GM12874 (cell line): Measurements from ENCODE around the gene PFN4.

Source experiments
- TF ChIP-seq, protein P1 (sequence below): IDR thresholded peaks from 2 replicates; pipeline ENCODE4 v1.5.1; 2011; ENCODE audit warnings: low read depth, mild to moderate bottlenecking, control low read depth, low read length, moderate library complexity; ENCODE audit not compliant: insufficient read depth

PFN4 gene, protein sequence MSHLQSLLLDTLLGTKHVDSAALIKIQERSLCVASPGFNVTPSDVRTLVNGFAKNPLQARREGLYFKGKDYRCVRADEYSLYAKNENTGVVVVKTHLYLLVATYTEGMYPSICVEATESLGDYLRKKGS

DNA sequence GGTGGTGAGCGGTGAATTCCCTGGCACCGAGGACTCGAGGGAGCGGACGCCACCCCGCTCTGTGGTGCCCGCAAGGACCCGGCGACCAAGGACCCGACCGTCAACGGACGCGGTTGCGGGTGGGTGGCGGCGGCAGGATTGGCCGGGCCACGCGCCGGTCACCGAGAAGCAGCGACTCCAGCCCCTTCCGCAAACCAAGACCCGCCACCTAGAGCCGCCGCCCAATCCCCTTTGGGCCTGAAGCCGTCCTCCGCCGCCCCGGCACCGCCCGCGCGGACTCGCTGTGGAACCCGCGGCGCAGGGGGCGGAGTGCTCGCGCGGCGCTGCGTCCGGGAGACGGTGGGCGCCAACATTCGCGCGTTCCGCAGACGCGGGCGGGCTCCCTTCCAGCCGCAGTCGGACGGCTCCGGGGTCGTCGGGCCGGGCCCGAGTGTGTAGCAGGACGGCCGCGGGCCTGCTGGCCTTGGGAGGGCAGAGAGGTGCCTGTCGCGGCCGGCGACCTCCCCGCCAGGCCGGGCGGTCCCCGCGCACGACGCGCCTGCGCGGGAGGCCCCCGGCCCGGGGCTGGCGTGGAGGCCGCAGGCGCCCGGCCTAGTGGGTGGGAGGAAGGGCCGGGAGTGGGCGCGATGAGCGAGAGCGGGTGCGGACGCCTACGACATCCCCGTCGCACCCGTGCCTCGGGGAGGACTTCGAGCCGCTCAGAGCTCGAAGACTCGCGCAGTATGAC is at the start of gene PFN4, which contains the start of gene FAM228B:
TSS of gene PFN4 (minus strand) at position 140 of the 727 bp plus-strand sequence. CDS start 799 bp downstream, outside the sequence.
TSS of gene FAM228B (plus strand) at position 275 of the 727 bp plus-strand sequence. CDS start 893 bp downstream, outside the sequence.
- TF ChIP-seq, protein P1, sequence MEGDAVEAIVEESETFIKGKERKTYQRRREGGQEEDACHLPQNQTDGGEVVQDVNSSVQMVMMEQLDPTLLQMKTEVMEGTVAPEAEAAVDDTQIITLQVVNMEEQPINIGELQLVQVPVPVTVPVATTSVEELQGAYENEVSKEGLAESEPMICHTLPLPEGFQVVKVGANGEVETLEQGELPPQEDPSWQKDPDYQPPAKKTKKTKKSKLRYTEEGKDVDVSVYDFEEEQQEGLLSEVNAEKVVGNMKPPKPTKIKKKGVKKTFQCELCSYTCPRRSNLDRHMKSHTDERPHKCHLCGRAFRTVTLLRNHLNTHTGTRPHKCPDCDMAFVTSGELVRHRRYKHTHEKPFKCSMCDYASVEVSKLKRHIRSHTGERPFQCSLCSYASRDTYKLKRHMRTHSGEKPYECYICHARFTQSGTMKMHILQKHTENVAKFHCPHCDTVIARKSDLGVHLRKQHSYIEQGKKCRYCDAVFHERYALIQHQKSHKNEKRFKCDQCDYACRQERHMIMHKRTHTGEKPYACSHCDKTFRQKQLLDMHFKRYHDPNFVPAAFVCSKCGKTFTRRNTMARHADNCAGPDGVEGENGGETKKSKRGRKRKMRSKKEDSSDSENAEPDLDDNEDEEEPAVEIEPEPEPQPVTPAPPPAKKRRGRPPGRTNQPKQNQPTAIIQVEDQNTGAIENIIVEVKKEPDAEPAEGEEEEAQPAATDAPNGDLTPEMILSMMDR: no peak

DNA sequence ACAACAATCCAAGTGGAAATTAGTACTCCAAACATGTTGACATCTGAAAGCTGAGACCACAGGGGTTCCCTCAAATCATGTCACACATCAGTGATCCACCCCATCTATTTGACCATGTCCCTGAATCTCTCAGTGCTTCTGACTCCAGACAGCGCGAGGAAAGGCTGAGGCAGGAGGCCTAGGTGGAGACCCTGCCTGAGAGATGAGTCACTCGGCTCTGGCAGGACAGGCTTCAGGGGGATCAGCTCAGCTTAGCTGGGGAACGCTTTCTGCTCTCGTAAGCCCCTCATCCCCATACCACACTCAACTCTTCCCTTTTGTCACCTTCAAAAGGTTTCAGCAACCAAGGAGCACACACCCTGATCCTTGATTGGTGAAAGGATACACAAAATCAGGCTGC is 45.9 kb upstream of the PFN4 start:
- TF ChIP-seq, protein P1: no peak

- TF ChIP-seq, protein P1: peak; percentile 87
Observed at GRCh38 chr2:24164416-24164973, 41.4 kb upstream of the PFN4 start.

DNA sequence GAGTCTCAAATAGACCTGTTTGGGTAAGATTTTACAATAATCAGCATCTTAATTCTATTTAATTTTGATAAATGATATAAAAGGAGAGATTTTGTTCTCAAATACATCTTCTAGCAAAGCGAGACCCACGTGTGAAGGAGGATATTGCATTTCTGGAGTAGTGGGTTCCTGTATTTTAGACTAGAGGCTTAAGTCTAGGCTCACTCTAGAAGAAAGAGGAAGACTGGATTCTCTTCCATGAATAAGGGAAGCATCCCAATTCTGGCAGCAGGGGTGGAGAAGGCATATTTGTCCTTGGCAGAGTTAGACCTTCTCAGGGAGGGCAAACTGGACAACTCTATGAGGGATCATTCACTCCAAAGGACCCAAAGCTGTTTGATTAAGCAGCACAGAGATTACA is 40.5 kb upstream of the PFN4 start:
- TF ChIP-seq, protein P1: no peak

DNA sequence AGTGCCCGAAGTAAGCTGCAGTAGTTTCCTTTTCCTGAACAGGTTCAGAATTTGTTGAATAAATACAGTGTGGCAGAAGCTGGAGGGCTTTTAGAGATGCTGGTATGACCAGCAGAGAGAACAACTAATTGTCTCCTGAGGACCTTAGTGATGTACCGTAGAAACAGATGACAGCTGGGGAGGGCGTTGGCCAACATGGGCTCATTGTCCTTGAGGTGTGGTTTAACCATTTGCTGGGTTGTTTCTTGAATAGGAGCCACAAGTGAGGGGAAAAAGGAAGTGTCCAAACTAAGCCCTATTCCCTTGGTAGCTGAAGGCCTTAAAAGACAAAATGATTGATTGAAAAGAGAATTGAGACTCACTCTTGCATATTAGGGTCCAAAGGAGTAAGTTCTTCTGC is 40.1 kb upstream of the PFN4 start:
- TF ChIP-seq, protein P1: no peak

GRCh38 chr2:24162494-24162893 is 39.4 kb upstream of the PFN4 start:
- TF ChIP-seq, protein P1: no peak

- TF ChIP-seq, protein P1: no peak
Observed at GRCh38 chr2:24160761-24161160, 37.6 kb upstream of the PFN4 start.
